ENCODE measurements around the gene LIMS2.

LIMS2 gene

DNA sequence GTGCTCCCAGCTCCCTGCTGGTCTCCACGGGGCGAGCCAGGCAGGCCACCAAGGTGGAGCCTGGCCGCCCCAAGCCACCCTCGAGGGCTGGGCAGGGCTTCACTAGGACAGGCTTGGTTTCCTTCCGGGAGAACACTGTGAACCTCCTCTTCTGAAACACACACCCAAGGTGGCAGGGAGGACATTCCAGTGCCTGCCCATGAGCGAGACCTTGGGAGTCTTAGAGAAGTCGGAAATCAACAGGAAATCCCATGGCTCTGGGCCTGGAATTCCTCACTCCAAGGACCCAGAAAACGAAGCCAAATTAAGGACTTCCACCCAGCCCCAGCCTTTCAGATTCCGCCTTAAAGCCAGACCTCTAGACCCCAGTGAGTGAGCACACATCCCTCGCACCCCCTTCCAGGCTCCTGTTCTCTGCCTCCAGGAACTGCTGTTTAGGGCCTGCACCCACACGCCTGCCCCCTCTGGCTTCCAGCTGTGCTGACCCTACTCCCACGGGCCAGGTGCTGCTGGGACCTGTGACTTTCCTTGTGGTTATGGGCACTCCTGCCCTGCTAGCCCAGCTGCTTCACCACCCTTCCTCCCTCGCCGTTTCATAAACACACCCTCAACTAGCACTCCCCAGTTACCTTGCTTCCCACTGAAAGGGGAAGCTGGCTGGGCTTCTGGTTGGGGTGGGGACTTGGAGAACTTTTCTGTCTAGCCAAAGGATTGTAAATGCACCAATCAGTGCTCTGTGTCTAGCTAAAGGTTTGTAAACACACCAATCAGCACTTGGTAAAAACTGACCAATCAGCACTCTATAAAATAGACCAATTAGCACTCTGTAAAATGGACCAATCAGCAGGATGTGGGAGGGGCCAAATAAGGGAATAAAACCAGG lies 15.7 kb downstream of the LIMS2 start:
- H3K9me3 ChIP-seq (ENCODE audit: control insufficient read depth, low read depth, low read length) = no peaks in the 10 kb centered on the region
- no peak overlapping the region for H3K4me3 ChIP-seq (ENCODE audit: low read length)
- H3K9ac ChIP-seq (ENCODE audit: low read length) = no peak overlapping the region
- H3K27me3 ChIP-seq (ENCODE audit: control insufficient read depth, insufficient read depth, low read length) = peaks cover 19% of the 10 kb centered on the region
- no peaks in the 10 kb centered on the region for H3K36me3 ChIP-seq (ENCODE audit: control insufficient read depth, low read depth, low read length)
- H3K27ac ChIP-seq (ENCODE audit: low read length) = no peak overlapping the region
- H3K4me1 ChIP-seq (ENCODE audit: control insufficient read depth, low read depth, low read length) = peaks cover 3% of the 10 kb centered on the region

DNA sequence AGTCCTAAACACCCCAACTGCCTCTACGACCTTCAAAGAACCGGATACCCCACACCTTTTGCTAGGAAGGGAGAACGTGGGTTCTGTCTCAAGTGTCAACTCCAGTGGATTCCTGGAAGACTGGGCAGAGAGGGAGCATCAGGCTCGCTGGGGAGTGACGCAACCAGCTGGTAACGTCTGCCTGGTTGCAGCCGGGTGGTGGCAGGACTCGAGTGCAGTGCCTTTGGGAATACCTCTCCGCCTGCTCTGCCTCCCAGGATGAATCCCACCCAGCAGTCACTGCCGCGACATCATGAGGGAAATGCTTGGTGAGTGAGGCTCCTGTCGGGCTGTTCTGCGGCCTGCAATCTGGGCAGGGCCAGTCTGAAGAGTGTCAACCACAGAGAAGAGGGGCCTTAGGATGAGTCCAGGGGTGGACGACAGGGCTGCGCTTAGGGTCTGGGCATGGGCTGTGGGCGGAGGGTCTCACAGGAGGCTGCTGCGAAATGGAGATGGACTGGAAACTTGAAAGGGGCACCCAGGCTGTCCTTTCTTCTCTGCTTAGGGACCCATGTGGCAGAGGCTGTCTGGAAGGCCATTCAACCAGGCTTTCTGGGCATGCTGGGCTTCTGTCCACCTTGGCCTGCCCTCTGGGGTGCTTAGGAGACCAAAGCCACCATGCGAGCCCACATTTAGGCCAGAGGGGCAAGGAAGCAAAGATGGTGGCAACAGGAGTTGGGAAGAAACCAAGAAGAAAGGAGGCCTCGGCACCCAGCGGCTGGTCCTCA lies 16.5 kb downstream of the LIMS2 start:
- no peak overlapping the region for H3K27ac ChIP-seq (ENCODE audit: low read length)
- no peaks in the 10 kb centered on the region for H3K4me1 ChIP-seq (ENCODE audit: control insufficient read depth, low read depth, low read length)
- no peaks in the 10 kb centered on the region for H3K36me3 ChIP-seq (ENCODE audit: control insufficient read depth, low read depth, low read length)

DNA sequence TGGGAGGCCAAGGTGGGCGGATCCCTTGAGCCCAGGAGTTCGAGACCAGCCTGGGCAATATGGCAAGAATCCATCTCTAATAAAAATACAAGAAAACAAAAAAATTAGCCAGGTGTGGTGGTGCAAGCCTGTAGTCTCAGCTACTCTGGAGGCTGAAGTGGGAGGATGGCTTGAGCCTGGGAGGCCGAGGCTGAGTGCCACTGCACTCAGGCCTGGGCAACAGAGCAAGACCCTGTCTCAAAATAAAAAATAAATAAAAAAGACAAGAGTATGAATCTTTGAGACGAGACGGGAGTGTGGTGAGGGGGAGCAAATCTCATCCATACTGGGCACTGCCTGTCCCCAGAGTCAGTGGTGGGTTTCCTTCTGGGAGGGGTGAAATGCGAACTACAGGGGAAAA lies 17.2 kb downstream of the LIMS2 start:
- Histone ChIP-seq H3K27me3 (ENCODE audit: control insufficient read depth, insufficient read depth, low read length) (peaks cover 4% of the 10 kb centered on the region), H3K9me3 (ENCODE audit: control insufficient read depth, low read depth, low read length) (no peaks in the 10 kb centered on the region), H3K36me3 (ENCODE audit: control insufficient read depth, low read depth, low read length) (no peaks in the 10 kb centered on the region)

More for the DNA sequence above, 16.5 kb downstream of the LIMS2 start:
- H3K9me3 ChIP-seq (ENCODE audit: control insufficient read depth, low read depth, low read length) = no peaks in the 10 kb centered on the region
- H3K27me3 ChIP-seq (ENCODE audit: control insufficient read depth, insufficient read depth, low read length) = peaks cover 11% of the 10 kb centered on the region
- no peak overlapping the region for H3K4me3 ChIP-seq (ENCODE audit: low read length)
- no peak overlapping the region for H3K9ac ChIP-seq (ENCODE audit: low read length)

DNA sequence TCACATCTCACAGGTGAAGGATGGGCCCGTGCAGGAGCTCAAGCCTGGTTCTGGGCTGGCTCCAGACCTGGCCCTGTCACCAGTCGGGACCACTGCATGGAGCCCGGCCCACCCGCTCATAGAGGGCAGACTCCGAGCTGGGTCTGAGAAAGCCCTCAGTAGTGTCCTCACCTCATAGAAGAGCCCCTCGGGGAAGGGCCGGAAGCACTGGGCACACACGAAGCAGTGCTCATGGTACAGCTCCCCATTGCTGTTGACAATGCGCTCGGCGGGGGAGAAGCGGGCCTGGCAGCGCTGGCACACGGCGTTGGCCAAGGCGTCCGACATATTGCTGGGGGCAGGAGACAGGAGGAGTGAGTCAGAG lies 18.1 kb downstream of the LIMS2 start:
- Histone ChIP-seq H3K9ac (ENCODE audit: low read length) (no peak overlapping the region), H3K4me3 (ENCODE audit: low read length) (no peak overlapping the region), H3K36me3 (ENCODE audit: control insufficient read depth, low read depth, low read length) (no peaks in the 10 kb centered on the region), H3K9me3 (ENCODE audit: control insufficient read depth, low read depth, low read length) (no peaks in the 10 kb centered on the region), H3K27ac (ENCODE audit: low read length) (no peak overlapping the region), H3K27me3 (ENCODE audit: control insufficient read depth, insufficient read depth, low read length) (no peaks in the 10 kb centered on the region), H3K4me1 (ENCODE audit: control insufficient read depth, low read depth, low read length) (no peaks in the 10 kb centered on the region)

More for the DNA sequence above, 17.2 kb downstream of the LIMS2 start:
- Histone ChIP-seq H3K27ac (ENCODE audit: low read length) (no peak overlapping the region), H3K4me3 (ENCODE audit: low read length) (no peak overlapping the region), H3K4me1 (ENCODE audit: control insufficient read depth, low read depth, low read length) (no peaks in the 10 kb centered on the region), H3K9ac (ENCODE audit: low read length) (no peak overlapping the region)

DNA sequence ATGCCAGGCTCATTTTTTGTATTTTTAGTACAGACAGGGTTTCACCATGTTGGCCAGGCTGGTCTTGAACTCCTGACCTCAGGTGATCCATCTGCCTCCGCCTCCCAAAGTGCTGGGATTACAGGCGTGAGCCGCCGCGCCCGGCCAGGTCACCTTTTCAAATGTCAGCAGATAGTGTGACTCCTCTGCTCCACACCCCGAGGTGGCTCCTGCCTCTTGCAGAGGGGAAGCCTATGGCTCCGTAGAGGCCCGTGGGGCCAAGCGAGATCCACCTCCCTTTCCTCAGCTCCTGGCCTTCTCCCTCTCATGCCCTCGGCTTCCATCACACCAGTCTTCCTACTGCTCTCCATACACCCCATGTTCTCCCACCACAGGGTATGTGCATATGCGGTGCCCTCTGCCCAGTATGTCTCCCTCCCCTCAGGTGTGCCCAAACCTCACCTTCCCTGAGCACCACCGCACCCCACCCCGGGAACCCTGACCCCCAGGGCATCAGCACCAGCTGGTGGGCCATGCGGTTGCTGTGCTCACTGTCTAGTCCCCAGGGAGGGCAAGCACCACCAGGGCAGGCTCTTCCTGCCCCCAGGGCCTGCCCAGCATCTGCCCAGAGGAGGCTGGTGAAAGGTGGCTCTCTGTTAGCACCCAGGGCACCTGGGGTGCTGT lies 18.6 kb downstream of the LIMS2 start:
- Histone ChIP-seq H3K27me3 (ENCODE audit: control insufficient read depth, insufficient read depth, low read length) (no peaks in the 10 kb centered on the region), H3K4me1 (ENCODE audit: control insufficient read depth, low read depth, low read length) (no peaks in the 10 kb centered on the region), H3K36me3 (ENCODE audit: control insufficient read depth, low read depth, low read length) (no peaks in the 10 kb centered on the region)

DNA sequence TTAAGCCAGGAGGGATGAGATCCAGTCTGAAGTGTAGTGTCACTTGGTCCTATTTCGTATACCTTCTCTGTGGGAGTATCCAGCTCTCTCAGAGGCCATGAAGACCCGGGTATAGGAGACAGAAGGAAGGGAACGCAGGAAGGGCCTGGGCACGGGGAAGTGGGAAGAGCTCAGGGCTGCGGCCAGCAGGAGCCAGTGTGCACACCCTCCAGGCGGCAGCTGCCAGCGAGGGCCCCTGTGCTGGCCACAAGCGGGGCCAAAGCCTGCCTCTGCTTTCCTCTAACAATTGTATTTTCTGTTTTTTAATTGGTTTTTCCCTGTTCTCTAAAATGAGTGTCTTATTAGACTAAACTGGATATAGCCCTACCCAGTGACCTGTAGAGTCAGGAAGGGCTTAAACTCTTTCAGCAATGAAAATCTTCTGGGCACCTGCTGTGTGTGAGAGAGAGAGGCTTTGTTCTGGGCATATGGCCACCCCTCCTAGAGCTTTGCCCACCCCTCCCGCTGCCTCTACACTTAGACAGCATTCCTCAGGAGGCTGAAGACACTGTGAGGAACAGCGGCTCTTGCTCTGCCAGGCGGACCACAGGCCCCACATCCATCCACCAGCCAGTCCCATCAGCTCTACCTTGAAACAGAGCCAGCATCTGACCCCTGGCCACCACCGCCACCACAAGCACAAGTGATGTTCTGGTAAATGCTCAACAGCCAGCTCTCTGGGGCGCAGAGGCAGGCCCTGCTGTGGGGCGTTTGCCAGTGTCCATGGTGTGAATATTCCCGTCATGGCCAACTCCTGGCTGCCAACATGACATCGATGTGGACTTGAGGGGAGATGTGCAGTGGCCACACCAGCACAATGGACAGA lies 19.9 kb downstream of the LIMS2 start:
- H3K36me3 ChIP-seq (ENCODE audit: control insufficient read depth, low read depth, low read length) = no peaks in the 10 kb centered on the region
- no peaks in the 10 kb centered on the region for H3K9me3 ChIP-seq (ENCODE audit: control insufficient read depth, low read depth, low read length)
- no peak overlapping the region for H3K27ac ChIP-seq (ENCODE audit: low read length)
- no peak overlapping the region for H3K4me3 ChIP-seq (ENCODE audit: low read length)
- no peaks in the 10 kb centered on the region for H3K27me3 ChIP-seq (ENCODE audit: control insufficient read depth, insufficient read depth, low read length)
- H3K9ac ChIP-seq (ENCODE audit: low read length) = no peak overlapping the region
- H3K4me1 ChIP-seq (ENCODE audit: control insufficient read depth, low read depth, low read length) = no peaks in the 10 kb centered on the region

More for the DNA sequence above, 18.6 kb downstream of the LIMS2 start:
- Histone ChIP-seq H3K4me3 (ENCODE audit: low read length) (no peak overlapping the region), H3K9me3 (ENCODE audit: control insufficient read depth, low read depth, low read length) (no peaks in the 10 kb centered on the region), H3K9ac (ENCODE audit: low read length) (no peak overlapping the region), H3K27ac (ENCODE audit: low read length) (no peak overlapping the region)

DNA sequence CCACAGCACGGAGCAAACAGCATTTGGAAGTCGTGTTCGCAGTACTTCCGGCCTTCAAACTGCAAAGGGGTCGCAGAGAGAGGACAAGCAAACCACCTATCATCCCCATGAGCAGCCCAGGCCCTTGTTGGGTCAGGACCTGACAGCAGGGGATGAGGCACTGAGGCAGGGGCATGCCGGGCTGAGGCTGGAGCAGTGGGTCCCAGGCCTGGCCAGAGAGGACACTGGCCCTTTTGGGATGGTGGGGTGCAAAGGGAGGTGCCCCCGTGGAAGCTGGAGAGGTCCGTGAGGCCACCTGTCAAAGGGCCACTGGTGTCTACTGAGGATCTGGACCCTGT lies 20.5 kb downstream of the LIMS2 start:
- Histone ChIP-seq H3K4me1 (ENCODE audit: control insufficient read depth, low read depth, low read length) (no peaks in the 10 kb centered on the region), H3K4me3 (ENCODE audit: low read length) (no peak overlapping the region), H3K27me3 (ENCODE audit: control insufficient read depth, insufficient read depth, low read length) (no peaks in the 10 kb centered on the region), H3K9me3 (ENCODE audit: control insufficient read depth, low read depth, low read length) (no peaks in the 10 kb centered on the region), H3K9ac (ENCODE audit: low read length) (no peak overlapping the region), H3K36me3 (ENCODE audit: control insufficient read depth, low read depth, low read length) (no peaks in the 10 kb centered on the region), H3K27ac (ENCODE audit: low read length) (no peak overlapping the region)

DNA sequence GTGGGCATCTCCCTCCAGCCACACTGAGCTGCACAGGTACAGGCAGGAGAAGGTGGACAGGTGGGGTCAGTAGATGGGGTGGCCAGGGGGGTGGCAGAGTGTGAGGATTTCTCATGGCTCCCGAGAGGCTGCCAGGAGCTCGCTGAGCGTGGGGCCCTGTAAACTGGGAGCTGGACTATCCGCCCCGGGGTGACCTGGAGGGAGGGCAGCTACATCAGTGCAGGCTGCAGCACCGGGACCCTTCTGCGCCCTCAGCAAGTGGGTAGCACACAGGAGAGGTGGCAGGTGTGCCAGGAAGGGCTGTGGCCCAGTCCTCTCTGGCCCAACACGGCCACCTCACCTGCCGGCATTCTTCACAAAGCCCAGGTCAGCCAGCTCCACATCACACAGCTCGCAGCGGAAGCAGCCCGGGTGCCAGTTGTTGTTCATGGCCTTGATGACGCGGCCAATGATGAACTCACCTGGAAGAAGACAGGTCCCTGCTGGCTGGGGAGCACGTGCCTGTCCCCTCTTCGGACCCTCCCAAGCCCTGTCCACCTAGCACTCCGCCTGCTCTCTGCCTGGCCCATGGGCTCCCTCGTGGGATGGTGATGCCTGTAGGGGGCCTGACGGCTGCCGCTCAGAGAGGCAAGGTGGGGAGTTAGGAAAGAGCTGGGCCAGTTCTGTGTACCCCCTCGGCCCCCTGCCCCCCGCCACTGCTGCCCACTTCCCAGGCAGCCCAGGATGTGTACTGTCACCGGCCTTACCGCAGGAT lies 21.1 kb downstream of the LIMS2 start:
- Histone ChIP-seq H3K9me3 (ENCODE audit: control insufficient read depth, low read depth, low read length) (no peaks in the 10 kb centered on the region), H3K4me3 (ENCODE audit: low read length) (no peak overlapping the region), H3K9ac (ENCODE audit: low read length) (no peak overlapping the region), H3K4me1 (ENCODE audit: control insufficient read depth, low read depth, low read length) (no peaks in the 10 kb centered on the region), H3K27ac (ENCODE audit: low read length) (no peak overlapping the region), H3K36me3 (ENCODE audit: control insufficient read depth, low read depth, low read length) (no peaks in the 10 kb centered on the region), H3K27me3 (ENCODE audit: control insufficient read depth, insufficient read depth, low read length) (no peaks in the 10 kb centered on the region)

DNA sequence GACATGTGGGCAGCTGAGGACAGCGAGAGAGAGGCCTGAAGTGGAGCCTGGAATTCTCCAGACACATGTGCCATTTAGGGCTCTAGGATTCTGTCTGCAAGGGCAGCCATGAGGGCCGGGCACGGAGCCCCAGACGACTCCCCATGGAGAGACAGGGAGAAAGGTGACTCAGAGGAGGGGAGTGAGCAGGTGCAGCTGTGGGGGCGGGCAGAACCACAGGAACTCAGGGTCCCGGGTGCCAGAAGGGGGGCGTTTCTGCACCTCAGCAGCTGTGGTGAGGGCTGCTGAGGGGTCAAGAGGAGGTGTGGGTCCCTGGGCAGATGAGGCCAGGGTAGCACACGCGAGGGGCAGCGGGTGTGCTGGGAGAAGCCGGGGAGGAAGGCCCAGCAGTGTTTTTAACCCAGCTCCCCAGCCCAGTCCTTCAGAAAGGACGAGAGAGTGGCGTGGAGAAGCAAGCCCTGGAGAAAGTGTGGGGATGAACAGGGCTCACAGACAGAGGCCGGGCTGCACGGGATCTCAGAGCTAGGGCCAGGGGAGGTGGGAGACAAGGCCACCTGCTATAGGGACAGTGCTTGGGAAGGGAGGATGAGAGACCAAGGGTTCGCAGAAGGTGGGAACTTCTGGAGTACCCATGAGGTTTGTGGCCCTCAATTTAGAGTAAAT lies 21.8 kb downstream of the LIMS2 start:
- no peak overlapping the region for H3K9ac ChIP-seq (ENCODE audit: low read length)
- no peak overlapping the region for H3K4me3 ChIP-seq (ENCODE audit: low read length)
- H3K9me3 ChIP-seq (ENCODE audit: control insufficient read depth, low read depth, low read length) = no peaks in the 10 kb centered on the region
- no peaks in the 10 kb centered on the region for H3K36me3 ChIP-seq (ENCODE audit: control insufficient read depth, low read depth, low read length)
- H3K27ac ChIP-seq (ENCODE audit: low read length) = no peak overlapping the region
- H3K4me1 ChIP-seq (ENCODE audit: control insufficient read depth, low read depth, low read length) = no peaks in the 10 kb centered on the region
- no peaks in the 10 kb centered on the region for H3K27me3 ChIP-seq (ENCODE audit: control insufficient read depth, insufficient read depth, low read length)

DNA sequence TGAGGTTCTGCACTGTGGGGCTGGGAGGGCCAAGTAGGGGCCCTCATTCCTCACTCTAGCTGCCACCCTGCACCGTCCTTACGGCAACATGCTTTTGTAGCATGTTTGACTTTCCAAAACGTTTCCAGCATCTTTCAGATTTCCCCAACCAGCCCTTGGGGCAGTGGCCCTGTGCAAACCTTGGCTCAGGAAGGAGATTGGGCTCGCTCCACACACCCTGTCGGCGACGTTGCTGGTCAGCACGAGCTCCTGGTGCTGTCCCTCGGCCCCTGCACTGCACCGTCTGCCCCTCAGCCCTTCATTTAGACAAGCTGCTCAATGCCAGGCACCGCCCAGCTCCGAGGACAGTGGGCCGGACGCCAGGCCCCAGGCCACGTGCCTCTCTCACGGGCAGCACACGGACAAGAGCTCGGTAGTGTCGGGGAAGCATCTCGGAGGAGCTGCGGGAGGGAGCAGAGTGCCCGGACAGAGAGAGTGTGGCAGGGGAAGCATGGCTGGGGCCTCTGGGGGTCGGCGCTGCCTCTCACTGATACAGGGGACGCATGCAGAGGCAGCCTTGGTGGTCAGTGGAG lies 22.5 kb downstream of the LIMS2 start:
- Histone ChIP-seq H3K36me3 (ENCODE audit: control insufficient read depth, low read depth, low read length) (no peaks in the 10 kb centered on the region), H3K27ac (ENCODE audit: low read length) (no peak overlapping the region), H3K4me3 (ENCODE audit: low read length) (no peak overlapping the region), H3K9me3 (ENCODE audit: control insufficient read depth, low read depth, low read length) (no peaks in the 10 kb centered on the region), H3K4me1 (ENCODE audit: control insufficient read depth, low read depth, low read length) (no peaks in the 10 kb centered on the region), H3K9ac (ENCODE audit: low read length) (no peak overlapping the region), H3K27me3 (ENCODE audit: control insufficient read depth, insufficient read depth, low read length) (no peaks in the 10 kb centered on the region)
